MM.1S (cell line): Measurements from ENCODE around the gene ATP6V1F.

Source experiments
- DNase-seq: peaks from one replicate; pipeline ENCODE4 v3.0.0-alpha.2; 2015
- H2AFZ ChIP-seq: fragments of 300-600 bp; sonication (generic); 2 replicates; pipeline ENCODE4 v1.6.0; 2016; ENCODE audit warnings: antibody characterized with exemption, low read length
- H3F3A ChIP-seq: fragments of 300-600 bp; sonication (generic); 2 replicates; pipeline ENCODE4 v1.6.1; 2016; ENCODE audit warnings: mild to moderate bottlenecking, antibody characterized with exemption, low read length, moderate library complexity, mixed read lengths; ENCODE audit not compliant: insufficient read depth
- H3K27ac ChIP-seq: fragments of 300-600 bp; sonication (generic); 2 replicates; pipeline ENCODE4 v1.5.1; 2016; ENCODE audit warnings: mild to moderate bottlenecking, low read length
- H3K27me3 ChIP-seq: fragments of 300-600 bp; sonication (generic); replicated peaks from 2 replicates; pipeline ENCODE4 v1.6.0; 2016; ENCODE audit warnings: low read length; ENCODE audit not compliant: insufficient read depth
- H3K36me3 ChIP-seq: fragments of 300-600 bp; sonication (generic); replicated peaks from 2 replicates; pipeline ENCODE4 v1.6.1; 2016; ENCODE audit warnings: mild to moderate bottlenecking, low read length, mixed read lengths; ENCODE audit not compliant: insufficient read depth
- H3K4me1 ChIP-seq: fragments of 300-600 bp; sonication (generic); 2 replicates; pipeline ENCODE4 v1.6.1; 2016; ENCODE audit warnings: low read length, mixed read lengths
- H3K4me2 ChIP-seq: fragments of 300-600 bp; sonication (generic); 2 replicates; pipeline ENCODE4 v1.6.0; 2016; ENCODE audit warnings: low read depth, low read length
- H3K4me3 ChIP-seq: fragments of 300-600 bp; sonication (generic); 2 replicates; pipeline ENCODE4 v1.5.1; 2016; ENCODE audit warnings: low read length, mixed read lengths
- H3K79me2 ChIP-seq: fragments of 300-600 bp; sonication (generic); 2 replicates; pipeline ENCODE4 v1.6.1; 2016; ENCODE audit warnings: mixed run types, low read length, mixed read lengths
- H3K9ac ChIP-seq: fragments of 300-600 bp; sonication (generic); 2 replicates; pipeline ENCODE4 v1.6.1; 2016; ENCODE audit warnings: low read length, mixed read lengths
- H3K9me2 ChIP-seq: fragments of 300-600 bp; sonication (generic); replicated peaks from 2 replicates; pipeline ENCODE4 v1.6.1; 2016; ENCODE audit warnings: mild to moderate bottlenecking, low read length, mixed read lengths; ENCODE audit not compliant: insufficient read depth
- H3K9me3 ChIP-seq: fragments of 300-600 bp; sonication (generic); replicated peaks from 2 replicates; pipeline ENCODE4 v1.6.1; 2016; ENCODE audit warnings: mild to moderate bottlenecking, low read length, mixed read lengths; ENCODE audit not compliant: insufficient read depth
- H4K20me1 ChIP-seq: fragments of 300-600 bp; sonication (generic); 2 replicates; pipeline ENCODE4 v1.6.1; 2016; ENCODE audit warnings: mild to moderate bottlenecking, low read length, moderate library complexity, mixed read lengths; ENCODE audit not compliant: insufficient read depth
- CTCF ChIP-seq: fragments of 300-600 bp; sonication (generic); IDR thresholded peaks from 2 replicates; pipeline ENCODE4 v1.5.1; 2016; ENCODE audit warnings: antibody characterized with exemption, low read length, mixed read lengths
- EZH2 ChIP-seq: fragments of 300-600 bp; sonication (generic); optimal IDR thresholded peaks from 2 replicates; pipeline ENCODE3; 2017; ENCODE audit warnings: low read depth, mild to moderate bottlenecking, antibody characterized with exemption, low read length, mixed read lengths
- EZH2phosphoT487 ChIP-seq: fragments of 300-600 bp; sonication (generic); IDR thresholded peaks from 2 replicates; pipeline ENCODE4 v1.6.1; 2018; ENCODE audit warnings: antibody characterized with exemption, low read length

ATP6V1F gene

GRCh38 chr7:128862571-128863432, at the start of gene ATP6V1F:
ATP6V1F (plus strand) TSS chr7:128862856; CDS start chr7:128862905, 49 bp downstream.
- Histone ChIP-seq H3K79me2 (peaks cover 31% of the 10 kb centered on the region), H3K9me2 (no peaks in the 10 kb centered on the region), H3K4me1 (peaks cover 30% of the 10 kb centered on the region), H3K36me3 (no peaks in the 10 kb centered on the region), H3K9ac (peak within 1 kb of the TSS; percentile 79), H3K27me3 (no peaks in the 10 kb centered on the region), H3K4me2 (peak within 1 kb of the TSS; percentile 85), H3K9me3 (no peaks in the 10 kb centered on the region), H3F3A (0 out of 2 replicates have a peak, but pooled peaks cover 7% of the 10 kb centered on the region), H3K27ac (peak within 1 kb of the TSS; percentile 37; the same call in 1 of the 2 replicates), H3K4me3 (peak within 1 kb of the TSS; percentile 94), H4K20me1 (no peaks in the 10 kb centered on the region), H2AFZ (peak within 1 kb of the TSS; percentile 94)
- TF ChIP-seq EZH2phosphoT487 (no peak), CTCF (no peak), EZH2 (no peak)
- DNase-seq = peak; percentile 99

- Histone ChIP-seq H4K20me1 (no peaks in the 10 kb centered on the region), H2AFZ (no peak overlapping the region), H3K27ac (no peak overlapping the region), H3K4me1 (peaks cover 22% of the 10 kb centered on the region), H3K9me3 (no peaks in the 10 kb centered on the region), H3F3A (peaks cover 10% of the 10 kb centered on the region), H3K27me3 (no peaks in the 10 kb centered on the region), H3K9ac (no peak overlapping the region), H3K4me3 (no peak overlapping the region), H3K36me3 (no peaks in the 10 kb centered on the region), H3K79me2 (no peaks in the 10 kb centered on the region), H3K4me2 (no peak overlapping the region), H3K9me2 (no peaks in the 10 kb centered on the region)
- TF ChIP-seq EZH2 = no peak
- no peak for DNase-seq
These were observed 48.2 kb upstream of the ATP6V1F start for GRCh38 chr7:128814499-128814898.

GRCh38 chr7:128815289-128815942, 47.2 kb upstream of the ATP6V1F start:
- no peaks in the 10 kb centered on the region for H3K27me3 ChIP-seq
- TF ChIP-seq CTCF (no peak), EZH2phosphoT487 (no peak), EZH2 (no peak)
- H3K9me2 ChIP-seq = no peaks in the 10 kb centered on the region
- H3K27ac ChIP-seq = no peak overlapping the region
- no peaks in the 10 kb centered on the region for H4K20me1 ChIP-seq
- DNase-seq = no peak
- H2AFZ ChIP-seq = no peak overlapping the region
- H3K79me2 ChIP-seq = no peaks in the 10 kb centered on the region
- H3F3A ChIP-seq = peaks cover 10% of the 10 kb centered on the region
- H3K9me3 ChIP-seq = no peaks in the 10 kb centered on the region
- no peak overlapping the region for H3K4me2 ChIP-seq
- no peaks in the 10 kb centered on the region for H3K36me3 ChIP-seq
- H3K4me3 ChIP-seq = no peak overlapping the region
- no peak overlapping the region for H3K9ac ChIP-seq
- H3K4me1 ChIP-seq = peaks cover 22% of the 10 kb centered on the region
